GM12891 (cell line): ENCODE measurements around the gene MAN1A1.

Source experiments
- POLR2A ChIP-seq: IDR thresholded peaks from 2 replicates; pipeline ENCODE4 v1.6.1; 2011; ENCODE audit warnings: low read depth, low read length, control low read depth
- POLR2AphosphoS5 ChIP-seq: IDR thresholded peaks from 2 replicates; pipeline ENCODE4 v1.6.1; 2011; ENCODE audit warnings: low read depth, low read length, control low read depth
- POU2F2 ChIP-seq: IDR thresholded peaks from 2 replicates; pipeline ENCODE4 v1.6.1; 2011; ENCODE audit warnings: low read depth, mild to moderate bottlenecking, control low read depth, low read length, moderate library complexity
- TAF1 ChIP-seq: IDR thresholded peaks from 2 replicates; pipeline ENCODE4 v1.6.1; 2011; ENCODE audit warnings: low read depth, low read length, control low read depth

- no peak for TF ChIP-seq POLR2AphosphoS5
- TF ChIP-seq POLR2A, result no peak
- no peak for TF ChIP-seq TAF1
- no peak for TF ChIP-seq POU2F2
These were observed 11.8 kb downstream of the MAN1A1 start for GRCh38 chr6:119337762-119338161.
